NT2/D1 (cell line): ENCODE measurements around the gene MEX3B.

Experiments used
- DNase-seq: peaks from one replicate; pipeline ENCODE4 v3.0.0-alpha.2; 2011; ENCODE audit warnings: low read depth, low spot score
- H3K27me3 ChIP-seq: 2 replicates; pipeline ENCODE4 v1.6.0; 2011; ENCODE audit warnings: mild to moderate bottlenecking; ENCODE audit not compliant: insufficient read length, insufficient read depth
- H3K36me3 ChIP-seq: 2 replicates; pipeline ENCODE4 v1.6.1; 2011; ENCODE audit warnings: mild to moderate bottlenecking, low read length, mixed read lengths; ENCODE audit not compliant: insufficient read depth, insufficient read length
- H3K4me1 ChIP-seq: 2 replicates; pipeline ENCODE4 v1.5.1; 2011; ENCODE audit not compliant: insufficient read depth, insufficient read length
- H3K4me3 ChIP-seq: 2 replicates; pipeline ENCODE4 v1.5.1; 2011; ENCODE audit warnings: low read depth; ENCODE audit not compliant: insufficient read length
- H3K9ac ChIP-seq: 2 replicates; pipeline ENCODE4 v1.6.0; 2011; ENCODE audit warnings: low read depth; ENCODE audit not compliant: insufficient read length
- H3K9me3 ChIP-seq: 2 replicates; pipeline ENCODE4 v1.5.1; 2011; ENCODE audit warnings: mild to moderate bottlenecking, low read length; ENCODE audit not compliant: insufficient read depth
- SUZ12 ChIP-seq: IDR thresholded peaks from 2 replicates; pipeline ENCODE4 v1.6.1; 2011; ENCODE audit not compliant: insufficient read length, insufficient read depth; ENCODE audit errors: extremely low read depth
- YY1 ChIP-seq: IDR thresholded peaks from 2 replicates; pipeline ENCODE4 v1.6.1; 2011; ENCODE audit not compliant: insufficient read length, insufficient read depth
- ZNF274 ChIP-seq: IDR thresholded peaks from 2 replicates; pipeline ENCODE4 v1.6.1; 2011; ENCODE audit warnings: mild to moderate bottlenecking, low read depth, low read length

Gene MEX3B

GRCh38 chr15:82045892-82046665 lies at the start of gene MEX3B:
Gene MEX3B, minus strand, starts transcription at chr15:82046018. Its CDS starts 313 bp downstream, at chr15:82045705.
- TF ChIP-seq ZNF274 (no peak), SUZ12 (no peak), YY1 (no peak)
- peaks cover 8% of the 10 kb centered on the region for H3K4me1 ChIP-seq
- DNase-seq: peak; percentile 96
- peaks cover 15% of the 10 kb centered on the region for H3K27me3 ChIP-seq
- peaks cover 26% of the 10 kb centered on the region for H3K36me3 ChIP-seq
- H3K9ac ChIP-seq: peak within 1 kb of the TSS; percentile 89
- H3K9me3 ChIP-seq: no peaks in the 10 kb centered on the region
- peak within 1 kb of the TSS; percentile 81 for H3K4me3 ChIP-seq

- no peak overlapping the region for H3K4me3 ChIP-seq
- no peaks in the 10 kb centered on the region for H3K4me1 ChIP-seq
- H3K9me3 ChIP-seq: no peaks in the 10 kb centered on the region
- no peaks in the 10 kb centered on the region for H3K36me3 ChIP-seq
- H3K27me3 ChIP-seq: no peaks in the 10 kb centered on the region
- DNase-seq: no peak
- no peak overlapping the region for H3K9ac ChIP-seq
- TF ChIP-seq ZNF274 (no peak), YY1 (no peak), SUZ12 (no peak)
Observed at GRCh38 chr15:82093774-82094211, 48.0 kb upstream of the MEX3B start.

GRCh38 chr15:82093325-82093724 lies 47.5 kb upstream of the MEX3B start:
- Histone ChIP-seq H3K4me1 (no peaks in the 10 kb centered on the region), H3K27me3 (no peaks in the 10 kb centered on the region), H3K9ac (no peak overlapping the region), H3K4me3 (no peak overlapping the region), H3K36me3 (no peaks in the 10 kb centered on the region), H3K9me3 (no peaks in the 10 kb centered on the region)
- TF ChIP-seq YY1 (no peak), ZNF274 (no peak), SUZ12 (no peak)
- DNase-seq: no peak

GRCh38 chr15:82091636-82092140 lies 45.9 kb upstream of the MEX3B start:
- no peak overlapping the region for H3K4me3 ChIP-seq
- no peaks in the 10 kb centered on the region for H3K27me3 ChIP-seq
- no peaks in the 10 kb centered on the region for H3K36me3 ChIP-seq
- no peaks in the 10 kb centered on the region for H3K9me3 ChIP-seq
- no peak overlapping the region for H3K9ac ChIP-seq
- DNase-seq: no peak
- no peaks in the 10 kb centered on the region for H3K4me1 ChIP-seq
- TF ChIP-seq SUZ12 (no peak), YY1 (no peak), ZNF274 (no peak)

- H3K27me3 ChIP-seq: no peaks in the 10 kb centered on the region
- DNase-seq: no peak
Observed at GRCh38 chr15:82086243-82086995, 40.6 kb upstream of the MEX3B start.

GRCh38 chr15:82081914-82082762 lies 36.3 kb upstream of the MEX3B start:
- no peak overlapping the region for H3K9ac ChIP-seq
- peak; percentile 63 for DNase-seq
- peaks cover 4% of the 10 kb centered on the region for H3K4me1 ChIP-seq

More at GRCh38 chr15:82086243-82086995, 40.6 kb upstream of the MEX3B start:
- H3K9me3 ChIP-seq: no peaks in the 10 kb centered on the region
- H3K4me3 ChIP-seq: no peak overlapping the region
- H3K9ac ChIP-seq: no peak overlapping the region
- TF ChIP-seq YY1: no peak
- no peak for TF ChIP-seq ZNF274
- TF ChIP-seq SUZ12: no peak
- peaks cover 4% of the 10 kb centered on the region for H3K4me1 ChIP-seq
- H3K36me3 ChIP-seq: no peaks in the 10 kb centered on the region

More at GRCh38 chr15:82081914-82082762, 36.3 kb upstream of the MEX3B start:
- no peaks in the 10 kb centered on the region for H3K27me3 ChIP-seq
- no peak for TF ChIP-seq YY1
- TF ChIP-seq ZNF274: no peak
- no peak for TF ChIP-seq SUZ12
- no peaks in the 10 kb centered on the region for H3K36me3 ChIP-seq
- H3K4me3 ChIP-seq: no peak overlapping the region
- no peaks in the 10 kb centered on the region for H3K9me3 ChIP-seq
